IPS DF 19.7 (cell line): ENCODE data around the gene RPP30.
"Not testable (repeated sequence)": the region's sequence is repeated elsewhere in the genome, so short reads cannot be mapped to it uniquely, and the experiment has no call there.

ENCODE experiments used
- DNase-seq: peaks from one replicate; pipeline ENCODE4 v3.0.0-alpha.2; 2013; ENCODE audit warnings: low read depth, low spot score

Gene RPP30

GRCh38 chr10:90917238-90917967 is 45.6 kb downstream of the RPP30 start:
- DNase-seq: no peak

GRCh38 chr10:90917968-90918318 is 46.2 kb downstream of the RPP30 start:
- no peak for DNase-seq

GRCh38 chr10:90919683-90920574 is 48.2 kb downstream of the RPP30 start:
- no peak for DNase-seq

GRCh38 chr10:90920986-90921666 is 49.4 kb downstream of the RPP30 start, which contains the start of gene ANKRD1:
Gene ANKRD1 (minus strand): TSS chr10:90921087. CDS start chr10:90921027, 60 bp downstream.
- DNase-seq: peak; percentile 74

- DNase-seq: no peak
Measured at GRCh38 chr10:90921906-90922305, 50.1 kb downstream of the RPP30 start.

- no peak for DNase-seq
Measured at GRCh38 chr10:90923111-90923731, 51.4 kb downstream of the RPP30 start.

- no peak for DNase-seq
Measured at GRCh38 chr10:90924552-90924951, 52.8 kb downstream of the RPP30 start.

GRCh38 chr10:90925079-90926029 is 53.6 kb downstream of the RPP30 start:
- peak; percentile 98 for DNase-seq

- no peak for DNase-seq
Measured at GRCh38 chr10:90927293-90927692, 55.5 kb downstream of the RPP30 start.

- DNase-seq: no peak
Measured at GRCh38 chr10:90929179-90929578, 57.4 kb downstream of the RPP30 start.

- DNase-seq: no peak
Measured at GRCh38 chr10:90930070-90930837, 58.5 kb downstream of the RPP30 start.

GRCh38 chr10:90930971-90931871 is 59.4 kb downstream of the RPP30 start:
- DNase-seq: peak; percentile 85

GRCh38 chr10:90935581-90936275 is 64.0 kb downstream of the RPP30 start:
- DNase-seq: no peak

- no peak for DNase-seq
Measured at GRCh38 chr10:90936276-90936659, 64.5 kb downstream of the RPP30 start.

- no peak for DNase-seq
Measured at GRCh38 chr10:90937645-90938258, 66.0 kb downstream of the RPP30 start.

- DNase-seq: no peak
Measured at GRCh38 chr10:90939116-90939515, 67.3 kb downstream of the RPP30 start.

GRCh38 chr10:90939648-90940047 is 67.9 kb downstream of the RPP30 start:
- DNase-seq: no peak

GRCh38 chr10:90942980-90943379 is 71.2 kb downstream of the RPP30 start:
- DNase-seq: not testable (repeated sequence)
